GM04503 (cell line): ENCODE measurements around the gene ITGB3BP.
A peak's percentile ranks its signal among the peaks of the same experiment; 100 is the strongest.
"Not testable (repeated sequence)": the region's sequence is repeated elsewhere in the genome, so short reads cannot be mapped to it uniquely, and the experiment has no call there.

ENCODE experiments used
- DNase-seq: peaks from one replicate; pipeline ENCODE4 v3.0.0-alpha.2; 2012; ENCODE audit warnings: low read depth

Gene ITGB3BP, protein sequence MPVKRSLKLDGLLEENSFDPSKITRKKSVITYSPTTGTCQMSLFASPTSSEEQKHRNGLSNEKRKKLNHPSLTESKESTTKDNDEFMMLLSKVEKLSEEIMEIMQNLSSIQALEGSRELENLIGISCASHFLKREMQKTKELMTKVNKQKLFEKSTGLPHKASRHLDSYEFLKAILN

DNA sequence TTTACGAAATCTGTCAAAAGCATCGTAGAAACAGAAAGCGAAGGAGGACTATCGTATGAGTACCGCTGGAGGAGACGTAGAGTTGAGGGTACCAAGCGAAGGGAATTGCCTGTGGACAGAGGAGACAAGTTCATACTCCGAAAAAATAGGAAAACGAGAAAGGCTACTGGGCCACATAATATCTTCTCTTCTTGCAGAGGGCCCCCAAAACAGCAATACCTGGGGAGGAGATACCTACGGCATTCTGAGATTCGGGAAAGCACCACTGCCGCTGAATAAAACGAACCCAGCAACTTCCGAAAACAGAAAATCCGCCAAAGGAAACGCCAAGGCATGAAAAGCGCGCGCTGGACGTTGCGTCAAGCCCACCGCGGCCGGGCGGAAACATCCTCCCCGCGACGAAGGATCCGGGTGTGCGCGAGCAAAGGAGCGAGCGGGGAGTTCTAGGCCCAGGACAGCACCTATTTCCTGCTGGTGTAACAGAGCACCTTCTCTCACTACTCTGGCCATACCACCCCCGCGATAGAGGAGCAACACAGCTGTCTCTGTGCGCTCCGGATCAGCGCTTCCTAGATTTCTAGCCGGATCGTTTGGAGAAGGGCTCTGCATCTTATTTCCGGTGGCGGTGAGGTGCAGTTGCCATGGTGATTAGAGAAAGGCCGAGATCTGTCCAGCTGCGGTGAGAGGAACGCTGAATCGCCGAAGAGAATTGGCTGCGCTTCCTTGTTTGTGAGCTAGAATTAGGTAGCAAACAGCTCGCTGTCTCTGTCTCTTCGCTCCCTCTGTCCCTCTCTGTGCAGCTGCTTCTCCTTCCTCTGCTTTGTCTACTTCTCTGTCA, at the start of gene ITGB3BP, which contains the start of gene EFCAB7:
Gene ITGB3BP, minus strand, starts transcription at position 335 of the 838 bp plus-strand sequence. Its CDS starts 92 bp downstream, at position 243.
Gene EFCAB7, plus strand, starts transcription at position 635 of the 838 bp plus-strand sequence. CDS start 2,048 bp downstream, outside the sequence.
- peak; percentile 79 for DNase-seq

DNA sequence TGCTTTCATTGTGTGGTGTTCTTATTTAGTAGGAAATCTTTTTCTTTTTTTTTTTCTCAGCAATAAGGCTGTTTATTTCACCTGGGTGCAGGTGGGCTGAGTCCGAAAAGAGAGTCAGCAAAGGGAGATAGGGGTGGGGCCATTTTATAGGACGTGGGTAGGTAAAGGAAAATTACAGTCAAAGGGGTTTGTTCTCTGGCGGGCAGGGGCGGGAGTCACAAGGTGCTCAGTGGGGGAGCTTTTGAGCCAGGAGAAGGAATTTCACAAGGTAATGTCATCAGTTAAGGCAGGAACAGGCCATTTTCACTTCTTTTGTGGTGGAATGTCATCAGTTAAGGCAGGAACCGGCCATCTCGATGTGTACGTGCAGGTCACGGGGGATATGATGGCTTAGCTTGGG, 49.7 kb upstream of the ITGB3BP start:
- not testable (repeated sequence) for DNase-seq

DNA sequence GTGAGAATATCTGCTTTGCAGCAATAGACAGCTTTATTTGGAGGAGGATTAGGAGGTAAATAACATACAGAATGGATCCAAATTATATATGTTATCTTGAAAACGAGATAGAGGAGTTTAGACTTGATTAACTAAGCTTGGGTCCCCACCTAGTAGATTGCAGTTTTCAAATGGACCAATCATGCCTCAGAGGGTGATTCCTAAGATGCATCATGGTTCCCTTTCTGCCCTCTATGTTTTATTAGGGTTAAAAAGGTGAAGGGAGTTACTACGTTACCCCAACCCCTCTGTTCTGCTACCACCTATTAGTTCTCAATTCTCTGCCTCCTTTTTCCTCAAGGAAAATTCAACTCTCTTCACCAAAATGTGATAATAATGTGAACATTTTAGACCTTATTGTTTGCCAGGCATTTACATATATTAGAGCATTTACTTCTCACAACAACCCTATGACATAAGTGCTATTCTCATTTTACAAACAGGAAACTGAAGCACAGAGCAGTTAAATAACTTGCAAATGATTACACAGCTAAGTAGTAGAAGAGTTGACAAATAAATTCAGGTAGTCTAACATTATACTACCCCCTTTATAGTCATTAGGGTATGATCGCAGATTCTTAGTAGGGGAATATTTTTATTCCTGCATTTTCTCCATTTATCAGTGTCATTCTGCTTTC, 46.8 kb upstream of the ITGB3BP start:
- DNase-seq: no peak

DNA sequence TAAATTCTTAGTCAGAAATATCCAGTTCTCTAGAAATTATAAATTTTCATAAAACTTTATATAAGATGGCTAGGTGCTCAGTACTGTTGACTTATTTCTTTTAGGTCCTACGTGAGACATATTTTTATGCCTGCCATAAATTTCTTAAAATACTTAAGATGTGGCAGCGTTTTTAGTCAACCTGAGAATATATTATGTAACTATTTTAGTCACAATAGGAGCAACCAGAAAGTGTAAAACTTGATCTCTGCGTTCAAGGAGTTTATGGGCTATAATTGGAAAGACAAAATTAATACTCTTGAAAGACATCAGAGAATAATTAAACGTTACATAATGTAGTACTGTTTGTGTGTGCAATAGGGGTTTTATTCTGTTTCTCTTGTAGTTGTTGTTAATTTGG, 46.0 kb upstream of the ITGB3BP start:
- no peak for DNase-seq

DNA sequence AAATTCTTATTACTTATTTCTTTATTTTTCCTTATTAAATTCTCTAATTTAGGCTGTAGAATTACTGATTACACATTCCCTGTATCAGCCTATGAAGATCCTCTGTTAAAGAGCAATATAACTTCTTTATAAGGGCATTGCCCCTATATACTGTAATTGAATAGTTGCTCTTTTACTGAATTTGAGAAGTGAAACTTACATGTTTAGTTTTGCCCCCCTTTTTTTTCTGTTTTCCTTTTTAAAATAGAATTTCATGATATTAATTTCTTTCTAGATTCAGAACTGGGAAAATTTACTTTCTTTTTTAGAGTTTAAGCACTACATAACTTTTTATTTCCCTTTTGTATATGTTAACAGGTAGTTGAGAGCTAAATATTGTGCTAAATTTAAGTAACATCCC, 40.7 kb upstream of the ITGB3BP start:
- no peak for DNase-seq

DNA sequence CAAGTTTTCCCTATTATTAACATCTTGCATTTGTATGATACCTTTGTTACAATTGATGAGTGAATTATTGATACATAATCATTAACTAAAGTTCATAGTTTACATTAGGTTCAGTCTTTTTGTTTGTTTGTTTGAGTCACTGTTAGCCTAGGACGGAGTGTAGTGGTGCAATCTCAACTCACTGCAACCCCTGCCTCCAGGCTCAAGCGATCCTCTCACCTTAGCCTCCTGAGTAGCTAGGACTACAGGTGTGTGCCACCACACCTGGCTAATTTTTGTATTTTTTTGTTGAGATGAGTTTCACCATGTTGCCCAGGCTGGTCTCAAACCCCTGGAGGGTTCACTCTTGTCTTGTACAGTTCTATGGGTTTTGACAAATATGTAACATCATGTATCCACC, 36.3 kb upstream of the ITGB3BP start:
- no peak for DNase-seq

DNA sequence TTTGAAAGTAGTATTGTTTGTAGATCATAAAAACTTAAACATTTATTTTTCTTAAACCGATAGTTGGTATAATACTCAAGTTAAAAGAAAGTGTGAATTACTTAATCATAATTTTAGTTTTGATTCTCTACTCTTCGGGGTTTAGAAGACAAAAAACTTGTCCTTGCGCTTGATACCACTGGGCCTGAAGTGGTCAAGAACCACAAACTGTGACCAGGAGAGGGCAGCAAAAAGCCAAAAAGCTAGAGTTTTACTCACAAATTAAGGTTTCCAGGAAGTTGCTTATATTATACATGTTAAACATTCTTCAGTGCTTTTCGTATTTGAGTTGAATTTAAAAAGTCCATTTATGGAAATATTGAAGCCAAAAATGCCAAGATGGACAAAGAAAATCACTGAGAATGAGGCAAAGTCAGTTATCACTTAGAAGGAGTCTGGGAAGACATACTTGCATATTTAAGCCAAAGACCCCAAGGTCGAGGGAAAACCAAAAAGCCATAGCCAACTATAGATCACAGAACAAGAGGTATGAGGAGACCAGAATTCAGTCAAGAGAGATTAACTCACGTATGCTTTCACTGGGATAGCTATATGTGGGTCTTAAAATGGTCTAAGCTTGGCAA, 34.5 kb upstream of the ITGB3BP start:
- DNase-seq: no peak

DNA sequence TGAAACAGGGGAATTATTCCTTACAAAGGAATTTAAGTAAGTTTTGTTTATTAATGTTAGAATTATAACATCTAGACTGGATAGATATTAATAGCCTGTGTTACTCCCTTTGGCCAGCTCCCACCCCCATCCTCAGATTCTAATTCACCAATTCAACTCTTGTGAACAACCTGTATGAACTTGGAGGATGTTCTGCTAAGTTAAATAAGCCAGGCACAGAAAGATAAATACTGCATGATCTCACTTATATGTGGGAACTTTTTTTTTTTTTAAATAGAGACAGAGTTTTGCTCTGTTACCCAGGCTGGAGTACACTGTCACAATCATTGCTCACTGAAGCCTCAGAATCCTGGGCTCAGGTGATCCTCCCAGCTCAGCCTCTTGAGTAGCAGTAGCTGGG, 32.5 kb upstream of the ITGB3BP start:
- DNase-seq: no peak

DNA sequence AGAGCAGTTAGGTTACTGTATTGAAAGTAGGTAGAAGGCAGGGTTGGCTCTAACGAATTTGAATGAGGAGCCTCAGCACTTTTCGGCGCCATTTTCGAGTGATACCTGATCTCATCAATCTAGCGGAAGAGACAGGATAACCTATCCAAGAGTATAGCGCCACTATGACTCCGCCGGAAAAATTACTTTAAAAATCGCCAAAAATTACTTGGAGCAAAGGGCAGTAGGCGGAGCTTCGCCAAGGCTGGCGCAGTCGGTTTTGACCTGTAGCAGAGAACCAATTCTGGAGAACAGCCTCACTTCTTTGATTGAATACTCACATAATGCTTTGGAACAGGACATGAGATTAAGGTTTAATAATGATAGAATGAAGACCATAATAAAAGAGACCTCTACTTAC, 25.9 kb upstream of the ITGB3BP start:
- DNase-seq: no peak

DNA sequence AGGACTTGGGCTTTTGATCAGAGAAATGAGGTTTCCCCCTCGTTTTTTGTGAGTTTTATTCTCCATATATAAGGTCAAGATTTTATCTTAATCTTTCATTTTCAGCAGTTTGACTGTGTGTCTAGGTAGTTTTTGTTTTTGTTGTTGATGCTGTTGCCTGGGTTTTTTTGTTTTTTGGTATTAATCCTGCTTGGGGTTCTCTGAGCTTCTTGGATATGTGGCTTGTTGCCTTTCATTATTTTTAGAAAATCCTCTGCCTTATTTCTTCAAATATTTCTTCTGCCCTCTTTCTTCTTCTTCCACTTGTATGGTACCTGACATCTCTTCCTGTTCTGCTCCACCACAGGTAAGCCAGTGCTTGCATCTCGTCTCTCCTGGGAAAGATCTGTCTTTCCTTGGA, 25.3 kb upstream of the ITGB3BP start:
- no peak for DNase-seq

DNA sequence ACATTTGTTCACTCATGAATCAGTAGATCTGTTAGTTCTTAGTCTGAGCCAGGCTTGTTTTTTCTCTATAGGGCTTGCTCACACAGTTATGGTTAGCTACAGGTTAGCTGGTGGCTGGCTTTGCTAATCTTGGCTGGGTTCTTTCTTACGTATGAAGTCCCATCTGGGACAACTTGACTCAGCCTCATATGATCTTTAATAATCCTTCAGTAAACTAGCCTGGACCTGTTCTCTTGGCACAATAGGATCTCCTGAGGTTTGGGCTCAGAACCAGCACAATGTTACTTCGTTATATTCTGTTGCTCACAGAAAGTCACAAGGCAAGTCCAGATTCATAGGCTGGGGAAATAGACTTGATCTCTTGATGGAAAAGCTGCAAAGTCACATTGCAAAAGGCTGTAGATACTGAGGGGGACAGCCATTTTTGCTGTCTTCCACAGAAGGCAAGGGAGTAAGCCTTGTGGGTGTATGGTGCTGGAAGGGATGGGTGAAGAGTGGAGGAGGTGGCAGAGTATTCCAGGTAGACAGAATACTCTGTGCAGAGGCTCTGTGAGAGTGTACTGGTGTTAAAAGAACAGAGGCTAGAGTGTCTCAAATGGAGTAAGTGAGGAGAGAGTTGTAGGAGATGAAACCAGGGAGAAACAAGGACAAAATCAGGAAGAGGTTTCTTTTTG, 24.7 kb upstream of the ITGB3BP start:
- peak; percentile 18 for DNase-seq

DNA sequence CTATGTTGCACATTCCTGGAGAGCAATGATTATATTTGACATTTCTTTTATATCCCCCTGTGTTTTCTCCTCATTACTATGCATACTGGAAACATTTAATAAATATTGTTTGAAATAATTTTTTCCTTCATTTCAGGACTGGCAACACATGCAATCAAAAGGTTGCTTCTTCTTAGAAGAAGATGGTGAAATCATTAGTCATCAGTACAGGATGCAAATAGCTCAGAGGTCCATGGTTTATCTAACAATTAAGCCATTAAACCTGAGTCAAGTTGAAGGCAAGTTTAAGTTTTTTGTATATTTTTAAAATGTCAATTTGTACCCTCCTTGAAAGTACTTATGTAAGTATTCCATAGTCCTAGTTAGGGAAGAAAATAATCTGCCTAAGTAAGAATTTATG, 22.8 kb upstream of the ITGB3BP start:
- DNase-seq: no peak

DNA sequence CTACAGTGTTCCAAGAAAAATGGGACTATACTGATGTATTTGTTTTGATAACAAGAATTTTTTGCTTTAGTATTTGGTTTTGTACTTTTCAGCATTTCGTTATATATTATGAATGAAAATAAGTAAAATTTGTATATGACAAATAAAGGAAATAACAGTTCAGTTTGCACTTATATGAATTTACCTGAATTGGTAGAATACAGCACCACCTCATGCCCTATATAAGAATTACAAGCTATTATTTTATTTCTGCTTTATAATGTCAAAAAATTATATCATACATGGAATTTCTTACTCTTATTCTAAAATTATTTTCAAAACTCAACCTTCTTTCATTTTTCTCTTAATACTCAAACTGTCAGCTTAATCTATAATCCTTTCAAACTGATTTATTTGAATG, 14.9 kb upstream of the ITGB3BP start:
- DNase-seq: no peak

DNA sequence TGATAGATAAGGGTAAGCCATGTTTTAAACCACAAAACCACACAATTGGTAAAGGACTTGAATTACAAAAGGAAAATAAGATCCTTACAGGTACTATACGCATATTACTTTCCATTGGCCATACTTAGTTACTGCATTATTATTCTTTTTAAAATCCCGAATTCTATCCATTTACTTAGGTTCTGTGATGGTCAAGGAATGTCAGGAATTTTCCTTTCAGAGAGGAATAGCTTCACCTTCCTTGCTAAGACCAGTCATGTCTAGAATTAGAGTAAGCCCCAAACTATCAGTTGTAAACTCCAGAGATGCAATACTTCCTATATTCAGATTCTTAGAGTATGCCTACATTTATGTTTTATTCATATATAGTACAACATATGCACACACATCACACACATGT, 14.0 kb upstream of the ITGB3BP start:
- DNase-seq: no peak

DNA sequence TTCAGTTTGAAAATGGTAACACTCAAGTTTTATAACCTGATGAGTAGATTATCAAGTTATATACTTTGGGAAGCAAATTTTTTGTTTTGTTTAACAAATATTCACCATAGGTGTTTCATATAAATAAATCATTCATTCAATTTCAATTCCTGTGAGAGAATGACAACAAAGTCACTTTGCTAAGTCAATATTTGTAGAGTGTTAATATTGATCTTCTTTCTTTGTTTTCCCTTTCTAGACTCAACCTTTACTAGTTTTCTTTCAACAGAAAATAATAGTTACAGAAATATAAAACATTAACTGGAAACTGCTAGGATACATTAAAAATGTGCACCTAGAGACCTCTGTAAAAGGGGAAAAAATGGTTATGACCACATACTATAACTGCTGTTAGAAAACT, 11.4 kb upstream of the ITGB3BP start:
- no peak for DNase-seq

DNA sequence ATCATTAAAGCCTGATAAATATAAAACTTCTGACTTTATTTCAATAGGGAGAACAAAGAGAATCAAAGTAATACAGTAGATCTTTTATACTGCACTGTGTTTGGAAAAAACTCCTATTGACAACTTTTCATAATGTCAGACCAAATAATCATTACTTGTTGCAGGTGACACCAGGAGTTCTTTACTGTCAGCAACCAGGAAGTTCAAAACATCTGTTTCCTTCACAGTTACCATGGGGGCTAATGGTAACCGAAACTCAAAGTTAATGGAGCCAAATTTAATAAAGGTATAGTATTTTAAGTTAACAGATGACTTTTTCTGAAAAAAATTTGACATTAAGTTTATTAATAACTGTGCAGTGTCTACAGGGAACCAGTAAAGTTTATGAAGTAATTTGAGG, 10.9 kb upstream of the ITGB3BP start:
- no peak for DNase-seq

DNA sequence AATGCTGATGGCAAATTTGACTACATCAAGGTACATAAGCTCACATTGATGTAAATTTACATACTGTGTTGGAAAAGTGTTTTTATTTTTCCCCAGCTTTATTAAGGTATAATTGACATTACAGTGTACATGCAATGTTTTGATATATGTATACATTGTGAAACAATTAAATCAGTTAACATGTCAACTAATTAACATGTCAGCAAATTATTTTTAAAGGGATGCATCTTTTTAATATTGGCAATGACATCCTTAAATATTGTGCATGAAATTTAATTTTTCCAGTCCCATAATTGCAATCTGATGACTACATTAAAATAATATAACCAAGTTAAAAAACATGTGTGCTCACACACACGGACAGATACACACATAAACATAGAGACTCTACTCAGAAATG, 9.7 kb upstream of the ITGB3BP start:
- no peak for DNase-seq

DNA sequence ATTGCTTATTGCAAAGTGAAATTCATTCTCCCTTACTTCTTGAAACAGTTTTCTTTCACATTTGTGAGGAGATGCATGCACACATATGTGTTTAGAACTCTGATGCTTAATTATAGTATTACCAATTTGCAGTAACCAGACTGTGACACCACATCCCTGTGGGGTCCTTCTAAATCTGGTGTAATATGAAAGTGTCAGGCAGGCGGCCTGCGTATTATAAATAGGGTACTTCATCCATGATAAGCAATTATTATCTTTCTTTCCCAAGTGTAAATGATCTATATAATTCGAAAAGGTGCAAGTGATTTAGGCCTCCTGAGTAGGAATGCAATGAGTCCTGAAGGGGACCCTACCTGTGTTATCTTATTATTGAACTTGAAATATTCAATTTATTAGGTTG, 1.2 kb upstream of the ITGB3BP start:
- no peak for DNase-seq

DNA sequence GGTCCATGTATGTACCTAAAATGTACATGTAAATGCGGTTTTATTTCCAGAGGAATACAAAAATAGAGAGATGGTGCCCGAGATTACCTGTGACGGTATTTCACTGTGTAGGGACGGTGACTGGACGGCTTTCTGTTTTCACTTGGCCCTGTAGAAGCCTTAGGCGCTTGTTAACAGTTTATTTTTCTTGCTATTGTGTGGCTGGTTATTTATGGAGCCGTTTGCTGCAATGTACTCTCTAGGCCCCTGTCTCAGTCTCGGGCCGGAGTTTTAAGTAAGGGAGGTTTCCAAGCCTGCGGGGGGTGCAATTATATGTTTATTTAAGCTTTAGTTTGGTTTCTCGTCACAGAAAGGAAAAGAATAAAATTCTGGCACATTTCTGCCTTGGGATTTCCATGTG, 713 bp upstream of the ITGB3BP start:
- no peak for DNase-seq

DNA sequence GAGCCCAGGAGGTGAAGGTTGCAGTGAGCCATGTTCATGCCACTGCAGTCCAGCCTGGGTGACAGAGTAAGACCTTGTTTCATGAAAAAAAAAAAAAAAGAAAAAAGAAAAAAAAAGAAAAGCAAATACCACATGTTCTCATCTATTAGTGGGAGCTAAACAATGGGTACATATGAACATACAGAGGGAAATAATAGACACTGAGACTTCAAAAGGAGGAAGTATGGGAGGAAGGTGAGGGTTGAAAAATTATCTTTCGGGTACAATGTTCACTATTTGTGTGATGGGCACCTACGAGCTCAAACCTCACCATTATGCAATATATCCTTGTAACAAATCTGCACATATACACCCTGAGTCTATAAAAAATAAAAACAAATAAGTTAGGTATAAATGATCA, 6.4 kb downstream of the ITGB3BP start:
- no peak for DNase-seq

DNA sequence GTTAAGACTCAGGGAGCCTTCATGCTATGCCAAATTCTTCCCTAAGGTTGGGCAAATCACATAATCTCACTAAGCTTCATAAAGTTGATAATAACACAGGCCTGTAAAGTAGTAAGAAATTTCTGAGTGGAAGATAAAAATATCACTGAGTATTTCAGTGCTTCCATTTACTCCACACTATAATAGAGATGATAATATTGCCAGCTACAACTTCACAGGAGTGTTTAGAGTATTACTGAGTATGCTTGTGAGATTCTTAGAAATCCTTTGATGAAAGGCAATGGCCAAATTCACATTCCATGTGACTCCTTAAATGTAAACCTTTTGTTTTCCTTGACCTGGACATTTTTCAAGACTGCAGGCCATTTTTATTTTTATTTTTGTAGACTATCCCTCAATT, 10.4 kb downstream of the ITGB3BP start:
- DNase-seq: no peak

DNA sequence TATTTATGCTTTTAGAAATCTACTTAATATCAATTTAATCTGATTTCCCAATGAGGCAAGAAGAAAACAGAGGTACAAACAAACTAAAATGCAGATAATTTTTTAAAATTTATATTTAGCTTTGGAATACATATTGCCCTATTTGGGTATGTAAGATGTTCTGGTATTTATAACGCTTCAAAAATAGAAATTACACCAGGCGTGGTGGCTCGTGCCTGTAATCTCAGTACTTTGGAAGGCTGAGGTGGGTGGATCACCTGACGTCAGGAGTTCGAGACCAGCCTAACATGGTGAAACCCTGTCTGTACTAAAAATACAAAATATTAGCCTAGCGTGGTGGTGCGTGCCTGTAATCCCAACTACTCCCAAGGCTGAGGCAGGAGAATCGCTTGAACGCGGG, 13.3 kb downstream of the ITGB3BP start:
- no peak for DNase-seq
